Sigmoid colon (tissue), 4 donors: ENCODE results near the gene ZNF142.

Experiments used
- CTCF ChIP-seq, 4 experiments: fragments of 450-650 bp in 3 of 4; fragments of 200-600 bp in 1 of 4; IDR thresholded peaks; one replicate each; pipeline ENCODE4 v1.5.1; 2016 to 2019; ENCODE audit warnings: antibody characterized with exemption in 4 of 4, mild to moderate bottlenecking in 3 of 4, moderate library complexity in 2 of 4
- EP300 ChIP-seq, 4 donors: sonication (generic); formaldehyde crosslinking; IDR thresholded peaks; one replicate each; pipeline ENCODE4 v1.6.1; 2017; ENCODE audit warnings: antibody characterized with exemption in 4 of 4
- POLR2A ChIP-seq, 2 donors: fragments of 450-650 bp; IDR thresholded peaks; one replicate each; pipeline ENCODE4 v1.6.1; 2016; ENCODE audit warnings: antibody characterized with exemption in 2 of 2, mild to moderate bottlenecking in 2 of 2, moderate library complexity in 2 of 2
- POLR2AphosphoS5 ChIP-seq, 4 donors: sonication (generic); formaldehyde crosslinking; IDR thresholded peaks; one replicate each; pipeline ENCODE4 v1.6.1; 2017; ENCODE audit warnings: antibody characterized with exemption in 4 of 4

DNA sequence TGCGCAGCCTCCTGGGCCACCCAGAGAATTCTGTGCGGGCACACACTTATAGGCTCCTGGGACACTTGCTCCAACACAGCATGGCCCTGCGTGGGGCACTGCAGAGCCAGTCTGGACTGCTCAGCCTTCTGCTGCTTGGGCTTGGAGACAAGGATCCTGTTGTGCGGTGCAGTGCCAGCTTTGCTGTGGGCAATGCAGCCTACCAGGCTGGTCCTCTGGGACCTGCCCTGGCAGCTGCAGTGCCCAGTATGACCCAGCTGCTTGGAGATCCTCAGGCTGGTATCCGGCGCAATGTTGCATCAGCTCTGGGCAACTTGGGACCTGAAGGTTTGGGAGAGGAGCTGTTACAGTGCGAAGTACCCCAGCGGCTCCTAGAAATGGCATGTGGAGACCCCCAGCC is 39.5 kb upstream of the ZNF142 start:
- no peak for TF ChIP-seq CTCF (IDR thresholded peaks at IDR 0.05)
- TF ChIP-seq EP300 (IDR thresholded peaks at IDR 0.05): no peak
- TF ChIP-seq POLR2A (IDR thresholded peaks at IDR 0.05): no peak
- TF ChIP-seq POLR2AphosphoS5 (IDR thresholded peaks at IDR 0.05): no peak
